Mesothelial cell of epicardium (in vitro differentiated cells): Measurements from ENCODE around the gene MRAP2. TPM values are rescaled to one million over a fixed set of nuclear protein-coding genes. Genes with fewer than 3 reads are reported as not detected.
"Not testable (repeated sequence)": the region's sequence is repeated elsewhere in the genome, so short reads cannot be mapped to it uniquely, and the experiment has no call there.

Experiments
- DNase-seq, 2 experiments: peaks; one replicate each; pipeline ENCODE4 v3.0.0; 2021; ENCODE audit warnings: low spot score in 2 of 2; ENCODE audit not compliant: unreplicated experiment in 2 of 2
- H3K27ac Mint-ChIP-seq: 2 replicates; pipeline ENCODE4 v1.8.0; 2021; ENCODE audit warnings: mixed read lengths
- H3K27me3 Mint-ChIP-seq: 2 replicates; pipeline ENCODE4 v1.8.0; 2021; ENCODE audit warnings: low read depth, mixed read lengths
- H3K36me3 Mint-ChIP-seq: 2 replicates; pipeline ENCODE4 v1.8.0; 2021; ENCODE audit warnings: mixed read lengths
- H3K4me1 Mint-ChIP-seq: 2 replicates; pipeline ENCODE4 v1.8.0; 2021; ENCODE audit warnings: mixed read lengths
- H3K4me3 Mint-ChIP-seq: 2 replicates; pipeline ENCODE4 v1.8.0; 2021; ENCODE audit warnings: mild to moderate bottlenecking, moderate library complexity, mixed read lengths
- H3K9me3 Mint-ChIP-seq: 2 replicates; pipeline ENCODE4 v1.8.0; 2021; ENCODE audit warnings: mixed read lengths
- CTCF ChIP-seq: fragments of 200-600 bp; sonication (generic); IDR thresholded peaks from one replicate; pipeline ENCODE4 v1.5.0; 2021; ENCODE audit warnings: antibody characterized with exemption; ENCODE audit not compliant: unreplicated experiment
- total RNA-seq: library from RNA; stranded (reverse); gene quantifications from 3 replicates; pipeline ENCODE4 v1.2.1, GENCODE V29; 2021

MRAP2 gene
- total RNA-seq, 1 donor from 2014 or later: 2.7 TPM

GRCh38 chr6:84028350-84028749 is 5.2 kb upstream of the MRAP2 start:
- H3K27me3 Mint-ChIP-seq: peaks cover 20% of the 10 kb centered on the region
- peaks cover 3% of the 10 kb centered on the region for H3K9me3 Mint-ChIP-seq
- H3K36me3 Mint-ChIP-seq: no peaks in the 10 kb centered on the region
- peaks cover 22% of the 10 kb centered on the region for H3K4me1 Mint-ChIP-seq
- no peak for TF ChIP-seq CTCF
- peak overlapping the region; percentile 86 for H3K27ac Mint-ChIP-seq
- no peak for DNase-seq
- H3K4me3 Mint-ChIP-seq: no peak overlapping the region

- H3K27ac Mint-ChIP-seq, H3K9me3 Mint-ChIP-seq, DNase-seq, H3K36me3 Mint-ChIP-seq: not testable (repeated sequence)
- Mint-ChIP-seq H3K4me1 (peaks cover 30% of the 10 kb centered on the region), H3K4me3 (peak overlapping the region; percentile 19), H3K27me3 (peaks cover 44% of the 10 kb centered on the region)
These were observed 1.6 kb upstream of the MRAP2 start for GRCh38 chr6:84032000-84032399.

GRCh38 chr6:84035484-84035883 is 1.9 kb downstream of the MRAP2 start:
- Mint-ChIP-seq H3K36me3 (no peaks in the 10 kb centered on the region), H3K4me1 (peaks cover 12% of the 10 kb centered on the region), H3K4me3 (peak overlapping the region; percentile 13), H3K9me3 (no peaks in the 10 kb centered on the region), H3K27me3 (peaks cover 48% of the 10 kb centered on the region), H3K27ac (no peak overlapping the region)
- DNase-seq: no peak
- no peak for TF ChIP-seq CTCF

DNA sequence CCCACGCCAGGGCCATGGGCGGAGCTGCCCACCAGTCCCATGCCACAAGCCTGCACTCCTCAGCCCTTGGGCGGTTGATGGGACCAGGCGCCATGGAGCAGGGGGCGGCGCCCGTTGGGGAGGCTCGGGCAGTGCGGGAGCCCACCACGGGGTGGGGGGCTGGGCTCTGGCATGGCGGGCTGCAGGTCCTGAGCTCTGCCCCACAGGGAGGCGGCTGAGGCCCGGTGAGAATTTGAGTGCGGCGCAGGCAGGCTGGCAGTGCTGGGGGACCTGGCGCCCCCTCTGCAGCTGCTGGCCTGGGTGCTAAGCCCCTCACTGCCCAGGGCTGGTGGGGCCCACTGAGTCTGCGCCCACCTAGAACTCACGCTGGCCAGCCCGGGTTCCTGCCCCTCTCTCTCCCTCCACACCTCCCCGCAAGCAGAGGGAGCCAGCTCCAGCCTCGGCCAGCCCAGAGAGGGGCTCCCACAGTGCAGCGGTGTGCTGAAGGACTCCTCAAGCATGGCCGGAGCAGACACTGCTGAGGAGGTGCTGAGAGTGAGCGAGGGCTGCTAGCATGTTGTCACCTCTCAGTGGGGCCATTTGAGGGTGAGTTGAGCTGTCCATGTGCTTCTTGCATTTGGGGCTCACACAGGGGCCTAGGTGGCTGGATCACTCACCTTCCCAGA is 4.0 kb downstream of the MRAP2 start:
- H3K27me3 Mint-ChIP-seq: peaks cover 35% of the 10 kb centered on the region
- H3K27ac Mint-ChIP-seq: no peak overlapping the region
- peaks cover 12% of the 10 kb centered on the region for H3K4me1 Mint-ChIP-seq
- H3K9me3 Mint-ChIP-seq: no peaks in the 10 kb centered on the region
- no peak overlapping the region for H3K4me3 Mint-ChIP-seq
- no peak for TF ChIP-seq CTCF
- H3K36me3 Mint-ChIP-seq: no peaks in the 10 kb centered on the region
- DNase-seq: no peak

- H3K36me3 Mint-ChIP-seq: no peaks in the 10 kb centered on the region
- H3K4me3 Mint-ChIP-seq: no peak overlapping the region
- peaks cover 3% of the 10 kb centered on the region for H3K9me3 Mint-ChIP-seq
- no peak for TF ChIP-seq CTCF
- no peak overlapping the region for H3K27ac Mint-ChIP-seq
- DNase-seq: no peak
- peaks cover 8% of the 10 kb centered on the region for H3K4me1 Mint-ChIP-seq
- H3K27me3 Mint-ChIP-seq: peaks cover 3% of the 10 kb centered on the region
These were observed 9.0 kb downstream of the MRAP2 start for GRCh38 chr6:84042603-84043002.

- H3K4me1 Mint-ChIP-seq: peaks cover 8% of the 10 kb centered on the region
- H3K27ac Mint-ChIP-seq: no peak overlapping the region
- peaks cover 7% of the 10 kb centered on the region for H3K27me3 Mint-ChIP-seq
- TF ChIP-seq CTCF: no peak
- H3K4me3 Mint-ChIP-seq: no peak overlapping the region
- DNase-seq: no peak
- peaks cover 3% of the 10 kb centered on the region for H3K9me3 Mint-ChIP-seq
- no peaks in the 10 kb centered on the region for H3K36me3 Mint-ChIP-seq
These were observed 10.0 kb downstream of the MRAP2 start for GRCh38 chr6:84043555-84043954.
